ENCODE measurements around the gene SLC20A1. TPM values are rescaled to one million over a fixed set of nuclear protein-coding genes. Genes with fewer than 3 reads are reported as not detected.

SLC20A1 gene
- total and polyA plus RNA-seq, 2 of the 4 experiments (the other 2 are of a cell fraction): 93.6 to 94.1 TPM

DNA sequence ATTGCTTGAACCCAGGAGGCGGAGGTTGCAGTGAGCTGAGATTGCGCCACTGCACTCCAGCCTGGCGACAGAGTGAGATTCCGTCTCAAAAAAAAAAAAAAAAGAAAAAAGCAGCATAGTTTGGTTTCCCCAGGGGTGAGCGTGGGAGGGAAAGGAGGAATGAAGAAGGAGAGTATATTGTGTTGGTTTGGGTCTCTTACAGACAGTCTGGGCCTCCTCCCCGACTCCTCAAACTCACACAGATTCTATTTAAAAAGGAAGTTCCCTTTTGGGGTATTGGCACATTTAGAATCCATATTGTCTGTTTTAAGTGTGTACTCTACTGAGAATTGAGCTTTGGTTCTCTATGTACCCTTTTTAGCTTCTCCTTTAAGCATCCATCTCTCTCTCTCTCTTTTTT, 27.4 kb upstream of the SLC20A1 start:
- Histone ChIP-seq H3K9ac (ENCODE audit: low read depth, low read length) (no peak overlapping the region), H3K23ac (ENCODE audit: low read depth, low read length) (no peak overlapping the region), H3K14ac (replicated peaks; ENCODE audit: low read depth, low read length) (no peak overlapping the region), H2BK5ac (ENCODE audit: low read depth, low read length, poor library complexity, severe bottlenecking) (no peak overlapping the region), H3K4me2 (ENCODE audit: low read depth, low read length) (no peak overlapping the region), H3K79me1 (ENCODE audit: low read depth in 1 of 2, low read length in 2 of 2) (no peaks in the 10 kb centered on the region), H2BK120ac (ENCODE audit: low read depth, low read length) (no peak overlapping the region), H4K5ac (ENCODE audit: low read depth, low read length) (no peak overlapping the region), H3K36me3 (ENCODE audit: control insufficient read depth, insufficient read depth, low read length) (no peaks in the 10 kb centered on the region), H3K4ac (ENCODE audit: low read depth, low read length) (no peak overlapping the region), H4K20me1 (ENCODE audit: insufficient read depth, low read length) (no peaks in the 10 kb centered on the region), H2AK5ac (ENCODE audit: low read depth, low read length) (no peak overlapping the region), H4K8ac (ENCODE audit: low read depth in 2 of 2, low read length in 2 of 2) (no peak overlapping the region), H4K91ac (ENCODE audit: insufficient read depth, low read depth, low read length) (no peak overlapping the region), H2BK15ac (ENCODE audit: low read depth, low read length) (no peak overlapping the region), H2AK9ac (replicated peaks; ENCODE audit: low read depth, low read length, poor library complexity) (no peak overlapping the region), H3K18ac (ENCODE audit: low read depth, low read length) (no peak overlapping the region), H3K4me1 (ENCODE audit: control insufficient read depth, insufficient read depth, low read length) (peaks cover 7% of the 10 kb centered on the region), H3K4me3 (ENCODE audit: insufficient read depth, low read depth, low read length) (no peak overlapping the region), H3K27me3 (ENCODE audit: control insufficient read depth, insufficient read depth, low read length) (peaks cover 5% of the 10 kb centered on the region), H3K56ac (ENCODE audit: extremely low read depth, insufficient read depth, low read length) (no peak overlapping the region), H2AFZ (replicated peaks; ENCODE audit: low read length, poor library complexity) (no peak overlapping the region), H3K9me1 (ENCODE audit: insufficient read depth, low read length) (peaks cover 14% of the 10 kb centered on the region), H3K27ac (ENCODE audit: insufficient read depth, low read length) (no peak overlapping the region), H3K9me3 (ENCODE audit: control insufficient read depth, insufficient read depth, low read length) (no peaks in the 10 kb centered on the region), H2BK20ac (ENCODE audit: low read depth, low read length) (no peak overlapping the region)
- POLR2A ChIA-PET (ENCODE audit: unreplicated experiment): interaction anchor here (0.6 kb wide), 1 partner anchor 17 kb away, joined by 17 read pairs; no protein-coding TSS in a partner anchor
- no CpG with 5 or more reads among the region's 6 CpGs for WGBS, 2 experiments (ENCODE audit: extremely low coverage in 2 of 2, insufficient read length in 1 of 2)
- ATAC-seq (ENCODE audit: low read depth) (no peak), DNase-seq (no peak)
- intact Hi-C loops (cut with micrococcal nuclease): no loop called here
- BruUV-seq (replicated peaks): no TSS peak
- dilution Hi-C loops (cut with HindIII; ENCODE audit: low sequenced_read_pairs, unreplicated experiment): no loop called here
- CTCF ChIA-PET: no interaction called here
- TF ChIP-seq MAFK (IDR thresholded peaks at IDR 0.05; ENCODE audit: low read depth, low read length): no peak
- no peak for TF ChIP-seq BHLHE40 (IDR thresholded peaks at IDR 0.05; ENCODE audit: low read depth, low read length)
- in situ Hi-C loops (cut with MboI; ENCODE audit: low sequenced_read_pairs): no loop called here
